GM18868 (cell line): ENCODE data around the gene RASAL3.
"Not testable (repeated sequence)": the region's sequence is repeated elsewhere in the genome, so short reads cannot be mapped to it uniquely, and the experiment has no call there.

Experiments
- ATAC-seq: cut with Tn5 transposase; IDR thresholded peaks from one replicate; pipeline ENCODE4 v1.9.1; 2021; ENCODE audit warnings: mild to moderate bottlenecking, moderate library complexity; ENCODE audit not compliant: unreplicated experiment

The RASAL3 gene

GRCh38 chr19:15464394-15465385 is at the start of gene RASAL3:
RASAL3 (minus strand) TSS chr19:15464544; CDS start chr19:15464358, 186 bp downstream.
- ATAC-seq = peak; percentile 51

GRCh38 chr19:15511671-15512424 is 47.5 kb upstream of the RASAL3 start:
- ATAC-seq = no peak

GRCh38 chr19:15508035-15508710 is 43.8 kb upstream of the RASAL3 start, which contains the start of gene CYP4F22:
CYP4F22 (plus strand) TSS chr19:15508525; CDS start chr19:15525337, 16,812 bp downstream.
- no peak for ATAC-seq

GRCh38 chr19:15507068-15508034 is 43.0 kb upstream of the RASAL3 start:
- ATAC-seq = no peak

GRCh38 chr19:15506074-15506571 is 41.8 kb upstream of the RASAL3 start:
- no peak for ATAC-seq

GRCh38 chr19:15502264-15502663 is 37.9 kb upstream of the RASAL3 start:
- ATAC-seq = no peak

- no peak for ATAC-seq
Measured at GRCh38 chr19:15501596-15501995, 37.3 kb upstream of the RASAL3 start.

GRCh38 chr19:15498910-15499309 is 34.6 kb upstream of the RASAL3 start:
- ATAC-seq = no peak

GRCh38 chr19:15498156-15498858 is 34.0 kb upstream of the RASAL3 start:
- ATAC-seq = no peak

- no peak for ATAC-seq
Measured at GRCh38 chr19:15495151-15495550, 30.8 kb upstream of the RASAL3 start.

GRCh38 chr19:15488489-15489226 is 24.3 kb upstream of the RASAL3 start:
- ATAC-seq = no peak

- no peak for ATAC-seq
Measured at GRCh38 chr19:15487038-15487437, 22.7 kb upstream of the RASAL3 start.

GRCh38 chr19:15485768-15486167 is 21.4 kb upstream of the RASAL3 start:
- not testable (repeated sequence) for ATAC-seq

GRCh38 chr19:15480996-15481395 is 16.7 kb upstream of the RASAL3 start:
- ATAC-seq = not testable (repeated sequence)

GRCh38 chr19:15479391-15480345 is 15.3 kb upstream of the RASAL3 start, which contains the start of gene PGLYRP2:
PGLYRP2 (minus strand) TSS chr19:15479501; CDS start chr19:15479371, 130 bp downstream.
- ATAC-seq = no peak

- ATAC-seq = no peak
Measured at GRCh38 chr19:15476325-15476724, 12.0 kb upstream of the RASAL3 start.

- no peak for ATAC-seq
Measured at GRCh38 chr19:15475611-15476010, 11.3 kb upstream of the RASAL3 start.
